ENCODE measurements around the gene GMPPA. TPM values are rescaled to one million over a fixed set of nuclear protein-coding genes. Genes with fewer than 3 reads are reported as not detected.
A peak's percentile ranks its signal among the peaks of the same experiment; 100 is the strongest.

Gene GMPPA
- 34.5 to 37.3 TPM (median 36.0 TPM) in 3 replicates for total RNA-seq

GRCh38 chr2:219498280-219499057 is at the start of gene GMPPA:
Gene GMPPA, plus strand, starts transcription at chr2:219498891. Its CDS starts 1,085 bp downstream, at chr2:219499976.
- no peak for TF ChIP-seq CTCF (IDR thresholded peaks at IDR 0.05; ENCODE audit: unreplicated experiment)
- H3K27ac Mint-ChIP-seq, result peak within 1 kb of the TSS; percentile 89

GRCh38 chr2:219449609-219450008 is 49.1 kb upstream of the GMPPA start:
- no peaks in the 10 kb centered on the region for H3K9me3 Mint-ChIP-seq
- peaks cover 15% of the 10 kb centered on the region for H3K27me3 Mint-ChIP-seq (ENCODE audit: low read depth)
- peaks cover 32% of the 10 kb centered on the region for H3K4me1 Mint-ChIP-seq
- no peak overlapping the region for H3K27ac Mint-ChIP-seq
- H3K36me3 Mint-ChIP-seq, result peaks cover 8% of the 10 kb centered on the region
- no peak overlapping the region for H3K4me3 Mint-ChIP-seq
- TF ChIP-seq CTCF (IDR thresholded peaks at IDR 0.05; ENCODE audit: unreplicated experiment), result no peak
- DNase-seq (ENCODE audit: low spot score in 2 of 2, unreplicated experiment in 2 of 2), result no peak

More at GRCh38 chr2:219498280-219499057, at the start of gene GMPPA:
- H3K4me1 Mint-ChIP-seq, result peaks cover 55% of the 10 kb centered on the region
- H3K4me3 Mint-ChIP-seq, result peak within 1 kb of the TSS; percentile 89
- DNase-seq (ENCODE audit: low spot score in 2 of 2, unreplicated experiment in 2 of 2), result peak; percentile 84 to 91
- peaks cover 52% of the 10 kb centered on the region for H3K27me3 Mint-ChIP-seq (ENCODE audit: low read depth)
- no peaks in the 10 kb centered on the region for H3K9me3 Mint-ChIP-seq
- H3K36me3 Mint-ChIP-seq, result no peaks in the 10 kb centered on the region

GRCh38 chr2:219451661-219452360 is 46.9 kb upstream of the GMPPA start:
- Mint-ChIP-seq H3K4me1 (peaks cover 21% of the 10 kb centered on the region), H3K27me3 (ENCODE audit: low read depth) (peaks cover 15% of the 10 kb centered on the region), H3K27ac (peak overlapping the region; percentile 19), H3K36me3 (peaks cover 12% of the 10 kb centered on the region), H3K4me3 (no peak overlapping the region), H3K9me3 (no peaks in the 10 kb centered on the region)
- no peak for DNase-seq (ENCODE audit: low spot score in 2 of 2, unreplicated experiment in 2 of 2)
- no peak for TF ChIP-seq CTCF (IDR thresholded peaks at IDR 0.05; ENCODE audit: unreplicated experiment)

GRCh38 chr2:219452361-219453317 is 46.1 kb upstream of the GMPPA start:
- Mint-ChIP-seq H3K27me3 (ENCODE audit: low read depth) (peaks cover 9% of the 10 kb centered on the region), H3K4me3 (peak overlapping the region; percentile 31), H3K9me3 (no peaks in the 10 kb centered on the region), H3K27ac (peak overlapping the region; percentile 66), H3K4me1 (peaks cover 21% of the 10 kb centered on the region), H3K36me3 (peaks cover 12% of the 10 kb centered on the region)
- DNase-seq (ENCODE audit: low spot score in 2 of 2, unreplicated experiment in 2 of 2), result no peak
- TF ChIP-seq CTCF (IDR thresholded peaks at IDR 0.05; ENCODE audit: unreplicated experiment), result no peak

Data from mesothelial cell of epicardium (in vitro differentiated cells).